Epithelial cell of proximal tubule (primary cell): Measurements from ENCODE around the gene SLC2A1. TPM values are rescaled to one million over a fixed set of nuclear protein-coding genes. Genes with fewer than 3 reads are reported as not detected.

Experiments used
- DNase-seq: peaks from one replicate; pipeline ENCODE4 v3.0.0-alpha.2; 2011; ENCODE audit warnings: low read depth
- H3K4me3 ChIP-seq: 2 replicates; pipeline ENCODE4 v1.5.1; 2011; ENCODE audit warnings: low read depth, mild to moderate bottlenecking, low read length
- total RNA-seq: library from RNA; depleted of rRNA; stranded (reverse); fragments of >200 nt; gene quantifications from 2 replicates; pipeline ENCODE4 v1.2.3, GENCODE V29; 2015
- TF ChIP-seq, protein P1 (sequence below): conservative IDR thresholded peaks from 2 replicates; pipeline ENCODE4 v1.5.1; 2012; ENCODE audit warnings: low read depth, mild to moderate bottlenecking, low read length

The SLC2A1 gene
- total RNA-seq, 1 donor from 2014 or later = 598 TPM

DNA sequence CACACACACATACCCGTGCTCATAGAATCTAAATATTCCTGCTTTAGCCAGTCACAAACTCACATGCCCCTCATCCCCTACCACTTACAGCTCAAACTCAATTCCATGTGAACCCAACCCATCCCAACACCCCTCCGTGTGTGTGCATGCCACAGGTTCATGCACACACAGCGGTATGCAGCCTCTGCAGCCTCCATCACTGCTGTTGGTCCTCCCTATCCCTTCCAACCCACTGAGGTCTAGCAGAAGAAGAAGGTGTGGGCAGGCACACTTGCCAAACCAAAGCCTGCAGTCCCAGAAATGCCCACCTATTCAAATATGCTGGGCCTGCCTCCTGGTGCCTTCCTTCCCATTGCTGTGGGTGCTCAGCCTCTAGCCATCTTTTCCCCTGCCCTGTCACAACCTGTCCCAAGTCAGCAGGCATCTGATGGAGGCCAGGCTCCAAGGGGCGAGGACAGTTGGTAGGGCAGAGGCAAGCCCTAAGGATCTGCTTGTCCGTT is 26.2 kb downstream of the SLC2A1 start:
- H3K4me3 ChIP-seq = no peak overlapping the region
- TF ChIP-seq, protein P1, sequence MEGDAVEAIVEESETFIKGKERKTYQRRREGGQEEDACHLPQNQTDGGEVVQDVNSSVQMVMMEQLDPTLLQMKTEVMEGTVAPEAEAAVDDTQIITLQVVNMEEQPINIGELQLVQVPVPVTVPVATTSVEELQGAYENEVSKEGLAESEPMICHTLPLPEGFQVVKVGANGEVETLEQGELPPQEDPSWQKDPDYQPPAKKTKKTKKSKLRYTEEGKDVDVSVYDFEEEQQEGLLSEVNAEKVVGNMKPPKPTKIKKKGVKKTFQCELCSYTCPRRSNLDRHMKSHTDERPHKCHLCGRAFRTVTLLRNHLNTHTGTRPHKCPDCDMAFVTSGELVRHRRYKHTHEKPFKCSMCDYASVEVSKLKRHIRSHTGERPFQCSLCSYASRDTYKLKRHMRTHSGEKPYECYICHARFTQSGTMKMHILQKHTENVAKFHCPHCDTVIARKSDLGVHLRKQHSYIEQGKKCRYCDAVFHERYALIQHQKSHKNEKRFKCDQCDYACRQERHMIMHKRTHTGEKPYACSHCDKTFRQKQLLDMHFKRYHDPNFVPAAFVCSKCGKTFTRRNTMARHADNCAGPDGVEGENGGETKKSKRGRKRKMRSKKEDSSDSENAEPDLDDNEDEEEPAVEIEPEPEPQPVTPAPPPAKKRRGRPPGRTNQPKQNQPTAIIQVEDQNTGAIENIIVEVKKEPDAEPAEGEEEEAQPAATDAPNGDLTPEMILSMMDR = no peak
- DNase-seq = no peak

GRCh38 chr1:42931911-42932422 is 26.7 kb downstream of the SLC2A1 start:
- no peak overlapping the region for H3K4me3 ChIP-seq
- TF ChIP-seq, protein P1 = no peak
- no peak for DNase-seq

DNA sequence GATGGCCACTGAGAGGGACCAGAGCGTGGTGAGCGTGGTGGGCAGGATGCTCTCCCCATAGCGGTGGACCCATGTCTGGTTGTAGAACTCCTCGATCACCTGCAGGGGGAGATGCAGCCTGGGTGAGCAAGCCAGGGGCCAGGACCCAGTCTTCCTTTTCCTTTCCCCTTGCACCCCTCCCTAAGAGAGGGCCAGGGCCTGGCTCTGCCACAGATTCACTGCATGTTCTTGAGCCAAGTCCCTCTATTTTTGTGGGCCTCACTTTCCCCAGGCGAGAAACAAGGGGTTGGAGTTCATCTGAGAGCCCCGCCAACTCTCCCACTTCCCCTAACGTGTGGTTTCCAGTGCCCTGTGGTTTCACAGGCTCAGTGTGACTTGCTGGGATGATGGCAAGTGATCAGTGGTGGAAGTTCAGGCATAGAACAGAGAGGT is 27.5 kb downstream of the SLC2A1 start:
- no peak overlapping the region for H3K4me3 ChIP-seq
- TF ChIP-seq, protein P1 = peak; percentile 70
- no peak for DNase-seq

GRCh38 chr1:42930178-42931107 is 28.2 kb downstream of the SLC2A1 start:
- no peak for DNase-seq
- no peak overlapping the region for H3K4me3 ChIP-seq
- TF ChIP-seq, protein P1 = no peak

- no peak for DNase-seq
- TF ChIP-seq, protein P1 = no peak
These were observed 29.1 kb downstream of the SLC2A1 start for GRCh38 chr1:42929434-42930177.

GRCh38 chr1:42928859-42929258 is 29.8 kb downstream of the SLC2A1 start:
- DNase-seq = no peak
- TF ChIP-seq, protein P1 = no peak
- no peak overlapping the region for H3K4me3 ChIP-seq

More at GRCh38 chr1:42929434-42930177, 29.1 kb downstream of the SLC2A1 start:
- H3K4me3 ChIP-seq = no peak overlapping the region
